ENCODE results near the gene ADAMTS19.
A peak's percentile ranks its signal among the peaks of the same experiment; 100 is the strongest.

The ADAMTS19 gene

GRCh38 chr5:129448654-129449053, 11.4 kb upstream of the ADAMTS19 start:
- Mint-ChIP-seq H3K36me3 (ENCODE audit: low read depth) (no peaks in the 10 kb centered on the region), H3K4me3 (no peak overlapping the region), H3K27me3 (no peaks in the 10 kb centered on the region), H3K27ac (no peak overlapping the region), H3K4me1 (ENCODE audit: low read depth) (no peaks in the 10 kb centered on the region), H3K9me3 (peaks cover 4% of the 10 kb centered on the region)
- no peak for DNase-seq

DNA sequence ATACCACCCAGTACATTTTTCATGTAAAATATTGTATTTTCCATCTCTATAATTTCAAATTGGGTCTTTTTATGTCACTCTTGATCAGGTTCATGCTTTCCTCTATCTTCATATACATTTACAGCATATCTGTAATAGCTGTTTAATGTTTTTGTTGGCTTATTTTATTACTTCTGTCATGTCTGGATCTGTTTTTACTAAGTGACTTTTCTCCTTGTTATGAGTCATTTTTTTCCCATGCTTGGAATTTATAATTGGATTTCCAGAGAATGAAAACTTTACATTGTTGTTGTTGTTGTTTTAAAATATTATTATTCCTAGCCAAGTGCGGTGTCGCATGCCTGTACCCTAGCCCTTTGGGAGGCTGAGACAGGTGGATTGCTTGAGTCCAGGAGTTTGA, 5.6 kb upstream of the ADAMTS19 start:
- peaks cover 17% of the 10 kb centered on the region for H3K27me3 Mint-ChIP-seq
- no peak overlapping the region for H3K27ac Mint-ChIP-seq
- H3K4me1 Mint-ChIP-seq (ENCODE audit: low read depth) = no peaks in the 10 kb centered on the region
- no peak for DNase-seq
- no peak overlapping the region for H3K4me3 Mint-ChIP-seq
- no peaks in the 10 kb centered on the region for H3K36me3 Mint-ChIP-seq (ENCODE audit: low read depth)
- peaks cover 4% of the 10 kb centered on the region for H3K9me3 Mint-ChIP-seq

- Mint-ChIP-seq H3K36me3 (ENCODE audit: low read depth) (no peaks in the 10 kb centered on the region), H3K27ac (no peak overlapping the region), H3K4me3 (no peak overlapping the region), H3K27me3 (peaks cover 49% of the 10 kb centered on the region), H3K4me1 (ENCODE audit: low read depth) (peaks cover 9% of the 10 kb centered on the region), H3K9me3 (no peaks in the 10 kb centered on the region)
- no peak for DNase-seq
Observed at GRCh38 chr5:129459450-129459776, 685 bp upstream of the ADAMTS19 start.

DNA sequence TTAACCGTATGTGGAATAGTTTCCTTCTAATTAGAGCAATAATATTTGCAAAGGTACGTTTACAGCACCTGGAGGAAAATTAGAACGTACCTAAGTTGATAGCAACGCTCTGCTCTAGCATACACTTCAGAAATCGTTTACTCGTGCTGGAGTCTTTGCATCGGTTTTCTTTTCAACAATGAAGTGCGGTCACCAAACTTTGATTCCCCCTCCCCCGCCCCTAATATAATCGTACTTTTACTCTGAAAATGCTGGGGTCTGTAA, 506 bp downstream of the ADAMTS19 start:
- Mint-ChIP-seq H3K27me3 (peaks cover 49% of the 10 kb centered on the region), H3K9me3 (no peaks in the 10 kb centered on the region), H3K4me3 (peak overlapping the region; percentile 53), H3K4me1 (ENCODE audit: low read depth) (peaks cover 9% of the 10 kb centered on the region), H3K36me3 (ENCODE audit: low read depth) (no peaks in the 10 kb centered on the region), H3K27ac (no peak overlapping the region)
- DNase-seq = no peak

- no peak overlapping the region for H3K4me3 Mint-ChIP-seq
- H3K36me3 Mint-ChIP-seq (ENCODE audit: low read depth) = no peaks in the 10 kb centered on the region
- no peak for DNase-seq
- H3K9me3 Mint-ChIP-seq = no peaks in the 10 kb centered on the region
- peaks cover 9% of the 10 kb centered on the region for H3K4me1 Mint-ChIP-seq (ENCODE audit: low read depth)
- H3K27ac Mint-ChIP-seq = no peak overlapping the region
- peaks cover 49% of the 10 kb centered on the region for H3K27me3 Mint-ChIP-seq
Observed at GRCh38 chr5:129460936-129461710, 1.0 kb downstream of the ADAMTS19 start.

GRCh38 chr5:129461711-129462332, 1.7 kb downstream of the ADAMTS19 start:
- H3K9me3 Mint-ChIP-seq = no peaks in the 10 kb centered on the region
- no peak for DNase-seq
- no peak overlapping the region for H3K4me3 Mint-ChIP-seq
- peaks cover 49% of the 10 kb centered on the region for H3K27me3 Mint-ChIP-seq
- H3K36me3 Mint-ChIP-seq (ENCODE audit: low read depth) = no peaks in the 10 kb centered on the region
- H3K4me1 Mint-ChIP-seq (ENCODE audit: low read depth) = peaks cover 9% of the 10 kb centered on the region
- no peak overlapping the region for H3K27ac Mint-ChIP-seq

GRCh38 chr5:129465776-129466344, 5.8 kb downstream of the ADAMTS19 start:
- Mint-ChIP-seq H3K9me3 (no peaks in the 10 kb centered on the region), H3K4me3 (no peak overlapping the region), H3K36me3 (ENCODE audit: low read depth) (no peaks in the 10 kb centered on the region), H3K4me1 (ENCODE audit: low read depth) (peaks cover 2% of the 10 kb centered on the region), H3K27ac (no peak overlapping the region), H3K27me3 (peaks cover 21% of the 10 kb centered on the region)
- DNase-seq = no peak

DNA sequence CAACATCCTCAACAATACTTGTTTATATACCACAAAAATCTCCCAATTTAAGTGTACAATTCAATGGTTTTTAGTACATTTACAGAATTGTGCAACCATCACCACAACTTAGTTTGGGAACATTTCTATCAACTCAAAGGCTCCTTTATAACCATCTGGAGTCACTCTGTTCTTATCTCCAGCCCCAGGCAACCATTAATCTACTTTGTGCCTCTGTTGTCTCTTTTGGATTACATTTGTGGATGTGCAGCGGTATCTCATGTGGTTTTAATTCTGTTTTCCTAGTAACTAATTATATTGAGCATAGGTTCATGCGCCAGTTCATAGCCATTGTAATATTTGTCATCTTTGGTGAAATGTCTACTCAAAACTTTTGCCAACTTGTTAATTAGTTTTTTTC, 14.4 kb downstream of the ADAMTS19 start:
- H3K4me3 Mint-ChIP-seq = no peak overlapping the region
- H3K9me3 Mint-ChIP-seq = no peaks in the 10 kb centered on the region
- no peak for DNase-seq
- H3K4me1 Mint-ChIP-seq (ENCODE audit: low read depth) = no peaks in the 10 kb centered on the region
- H3K36me3 Mint-ChIP-seq (ENCODE audit: low read depth) = no peaks in the 10 kb centered on the region
- H3K27ac Mint-ChIP-seq = no peak overlapping the region
- no peaks in the 10 kb centered on the region for H3K27me3 Mint-ChIP-seq

DNA sequence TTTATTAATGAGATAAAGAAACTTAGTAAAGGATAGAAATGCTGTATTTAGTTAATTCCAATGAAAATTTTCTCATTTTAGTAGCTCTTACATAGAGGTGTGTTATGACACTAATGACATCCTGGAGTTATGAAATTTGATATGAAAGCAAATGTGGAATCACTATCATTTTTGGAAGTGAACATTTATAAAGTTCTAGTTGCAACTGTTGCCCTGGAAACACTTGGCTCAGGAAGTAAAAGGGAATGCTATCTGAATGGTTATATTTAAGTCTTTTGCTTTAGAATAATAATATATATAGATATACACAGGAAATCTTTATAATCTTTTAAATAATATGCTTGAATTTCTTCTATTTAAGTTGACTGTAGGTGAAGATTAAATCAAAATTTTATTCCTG, 16.7 kb downstream of the ADAMTS19 start:
- H3K9me3 Mint-ChIP-seq = no peaks in the 10 kb centered on the region
- H3K27ac Mint-ChIP-seq = no peak overlapping the region

GRCh38 chr5:129477532-129477931, 17.4 kb downstream of the ADAMTS19 start:
- Mint-ChIP-seq H3K36me3 (ENCODE audit: low read depth) (no peaks in the 10 kb centered on the region), H3K27ac (no peak overlapping the region), H3K9me3 (no peaks in the 10 kb centered on the region), H3K27me3 (no peaks in the 10 kb centered on the region), H3K4me3 (no peak overlapping the region), H3K4me1 (ENCODE audit: low read depth) (no peaks in the 10 kb centered on the region)
- DNase-seq = no peak

More for the DNA sequence above, 16.7 kb downstream of the ADAMTS19 start:
- no peaks in the 10 kb centered on the region for H3K4me1 Mint-ChIP-seq (ENCODE audit: low read depth)
- no peaks in the 10 kb centered on the region for H3K27me3 Mint-ChIP-seq
- no peak overlapping the region for H3K4me3 Mint-ChIP-seq
- no peak for DNase-seq
- H3K36me3 Mint-ChIP-seq (ENCODE audit: low read depth) = no peaks in the 10 kb centered on the region

- no peak for DNase-seq
- Mint-ChIP-seq H3K9me3 (no peaks in the 10 kb centered on the region), H3K4me3 (no peak overlapping the region), H3K27me3 (no peaks in the 10 kb centered on the region), H3K4me1 (ENCODE audit: low read depth) (no peaks in the 10 kb centered on the region), H3K36me3 (ENCODE audit: low read depth) (no peaks in the 10 kb centered on the region), H3K27ac (no peak overlapping the region)
Observed at GRCh38 chr5:129481161-129481560, 21.1 kb downstream of the ADAMTS19 start.

- H3K4me1 Mint-ChIP-seq (ENCODE audit: low read depth) = no peaks in the 10 kb centered on the region
- H3K27ac Mint-ChIP-seq = no peak overlapping the region
- H3K36me3 Mint-ChIP-seq (ENCODE audit: low read depth) = no peaks in the 10 kb centered on the region
- H3K27me3 Mint-ChIP-seq = no peaks in the 10 kb centered on the region
- H3K4me3 Mint-ChIP-seq = no peak overlapping the region
- peaks cover 2% of the 10 kb centered on the region for H3K9me3 Mint-ChIP-seq
- DNase-seq = no peak
Observed at GRCh38 chr5:129496421-129496820, 36.3 kb downstream of the ADAMTS19 start.

- H3K36me3 Mint-ChIP-seq (ENCODE audit: low read depth) = no peaks in the 10 kb centered on the region
- no peak overlapping the region for H3K4me3 Mint-ChIP-seq
- H3K4me1 Mint-ChIP-seq (ENCODE audit: low read depth) = no peaks in the 10 kb centered on the region
- H3K9me3 Mint-ChIP-seq = peaks cover 2% of the 10 kb centered on the region
- no peaks in the 10 kb centered on the region for H3K27me3 Mint-ChIP-seq
- no peak overlapping the region for H3K27ac Mint-ChIP-seq
- DNase-seq = no peak
Observed at GRCh38 chr5:129496864-129497595, 36.9 kb downstream of the ADAMTS19 start.

DNA sequence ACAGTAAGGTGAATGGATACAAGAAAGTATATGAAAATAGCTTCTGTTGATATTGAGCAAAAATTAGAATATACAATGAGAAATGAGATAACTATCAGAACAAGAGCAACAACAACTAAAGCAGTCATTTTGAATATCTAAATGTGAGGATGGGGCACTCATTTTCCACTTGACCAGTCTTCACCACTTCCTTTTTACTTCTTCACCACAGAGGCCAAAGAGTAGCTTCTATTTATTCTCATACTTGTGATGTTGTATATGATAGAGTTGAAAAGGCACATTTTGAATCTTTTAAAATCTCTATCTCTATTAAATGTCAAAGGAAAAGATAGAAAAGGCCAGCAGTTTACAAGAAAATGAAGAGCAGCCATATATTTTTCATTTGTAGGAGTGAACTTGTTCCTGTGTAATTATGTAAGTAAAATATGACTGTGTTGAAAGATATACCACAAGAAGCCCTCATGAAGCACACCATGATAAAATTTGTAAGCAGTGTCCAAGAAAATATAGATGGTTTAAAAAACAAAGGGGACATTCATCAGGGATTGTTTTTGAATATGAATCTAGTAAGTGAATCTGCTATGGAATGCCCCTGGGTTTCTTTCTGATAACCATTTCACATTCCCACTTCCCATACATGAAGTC, 39.2 kb downstream of the ADAMTS19 start:
- Mint-ChIP-seq H3K9me3 (peaks cover 2% of the 10 kb centered on the region), H3K4me3 (no peak overlapping the region), H3K36me3 (ENCODE audit: low read depth) (no peaks in the 10 kb centered on the region), H3K27me3 (no peaks in the 10 kb centered on the region), H3K4me1 (ENCODE audit: low read depth) (no peaks in the 10 kb centered on the region), H3K27ac (no peak overlapping the region)
- no peak for DNase-seq

- no peak for DNase-seq
- H3K4me1 Mint-ChIP-seq (ENCODE audit: low read depth) = no peaks in the 10 kb centered on the region
- no peak overlapping the region for H3K4me3 Mint-ChIP-seq
- no peaks in the 10 kb centered on the region for H3K36me3 Mint-ChIP-seq (ENCODE audit: low read depth)
- H3K9me3 Mint-ChIP-seq = no peaks in the 10 kb centered on the region
- no peaks in the 10 kb centered on the region for H3K27me3 Mint-ChIP-seq
- H3K27ac Mint-ChIP-seq = no peak overlapping the region
Observed at GRCh38 chr5:129500101-129500500, 40.0 kb downstream of the ADAMTS19 start.
